Karpas-422 (cell line): ENCODE data around the gene OR4B1. TPM values are rescaled to one million over a fixed set of nuclear protein-coding genes. Genes with fewer than 3 reads are reported as not detected.
A peak's percentile ranks its signal among the peaks of the same experiment; 100 is the strongest.

Experiments used
- DNase-seq: peaks from one replicate; pipeline ENCODE4 v3.0.0-alpha.2; 2015
- H2AFZ ChIP-seq: fragments of 200-600 bp; sonication (generic); 2 replicates; pipeline ENCODE4 v1.6.1; 2014; ENCODE audit warnings: antibody characterized with exemption, low read length, mixed read lengths
- H3K27ac ChIP-seq: fragments of 200-600 bp; sonication (generic); 2 replicates; pipeline ENCODE4 v1.5.1; 2014; ENCODE audit warnings: mild to moderate bottlenecking, low read length, moderate library complexity
- H3K27me3 ChIP-seq: fragments of 200-600 bp; sonication (generic); 2 replicates; pipeline ENCODE4 v1.6.1; 2014; ENCODE audit warnings: low read length, mixed read lengths
- H3K36me3 ChIP-seq: fragments of 200-600 bp; sonication (generic); 2 replicates; pipeline ENCODE4 v1.6.1; 2014; ENCODE audit warnings: low read length, mixed read lengths; ENCODE audit not compliant: insufficient read depth
- H3K4me1 ChIP-seq: fragments of 200-600 bp; sonication (generic); 2 replicates; pipeline ENCODE4 v1.6.1; 2014; ENCODE audit warnings: mild to moderate bottlenecking, low read length, mixed read lengths
- H3K4me2 ChIP-seq: fragments of 200-600 bp; sonication (generic); 2 replicates; pipeline ENCODE4 v1.6.1; 2014; ENCODE audit warnings: low read length, low read depth, mild to moderate bottlenecking; ENCODE audit not compliant: poor library complexity, severe bottlenecking
- H3K4me3 ChIP-seq: fragments of 200-600 bp; sonication (generic); 2 replicates; pipeline ENCODE4 v1.5.1; 2014; ENCODE audit warnings: mild to moderate bottlenecking, antibody characterized with exemption, low read length, mixed read lengths
- H3K79me2 ChIP-seq: fragments of 200-600 bp; sonication (generic); 2 replicates; pipeline ENCODE4 v1.6.1; 2014; ENCODE audit warnings: mild to moderate bottlenecking, low read length, mixed read lengths
- H3K9ac ChIP-seq: fragments of 200-600 bp; sonication (generic); 2 replicates; pipeline ENCODE4 v1.6.0; 2014; ENCODE audit warnings: low read length
- H3K9me2 ChIP-seq: fragments of 200-600 bp; sonication (generic), shearing (Covaris generic); replicated peaks from 2 replicates; pipeline ENCODE4 v1.6.0; 2014; ENCODE audit warnings: mild to moderate bottlenecking, low read length, moderate library complexity; ENCODE audit not compliant: insufficient read depth
- H3K9me3 ChIP-seq: fragments of 300-700, 200-600 bp; sonication (generic); 2 replicates; pipeline ENCODE4 v1.6.1; 2014; ENCODE audit warnings: low read length, mixed read lengths
- H4K20me1 ChIP-seq: fragments of 200-600 bp; sonication (generic); 2 replicates; pipeline ENCODE4 v1.6.1; 2014; ENCODE audit warnings: mild to moderate bottlenecking, antibody characterized with exemption, low read length, low read depth; ENCODE audit not compliant: insufficient read depth
- total RNA-seq: library from RNA; depleted of rRNA; stranded (reverse); fragments of >200 nt; shearing (Covaris generic); gene quantifications from 2 replicates; pipeline ENCODE4 v1.2.3, GENCODE V29; 2014; ENCODE audit warnings: low replicate concordance; rRNA removed

OR4B1 gene, protein sequence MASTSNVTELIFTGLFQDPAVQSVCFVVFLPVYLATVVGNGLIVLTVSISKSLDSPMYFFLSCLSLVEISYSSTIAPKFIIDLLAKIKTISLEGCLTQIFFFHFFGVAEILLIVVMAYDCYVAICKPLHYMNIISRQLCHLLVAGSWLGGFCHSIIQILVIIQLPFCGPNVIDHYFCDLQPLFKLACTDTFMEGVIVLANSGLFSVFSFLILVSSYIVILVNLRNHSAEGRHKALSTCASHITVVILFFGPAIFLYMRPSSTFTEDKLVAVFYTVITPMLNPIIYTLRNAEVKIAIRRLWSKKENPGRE
- total RNA-seq = not detected in 2 replicates

DNA sequence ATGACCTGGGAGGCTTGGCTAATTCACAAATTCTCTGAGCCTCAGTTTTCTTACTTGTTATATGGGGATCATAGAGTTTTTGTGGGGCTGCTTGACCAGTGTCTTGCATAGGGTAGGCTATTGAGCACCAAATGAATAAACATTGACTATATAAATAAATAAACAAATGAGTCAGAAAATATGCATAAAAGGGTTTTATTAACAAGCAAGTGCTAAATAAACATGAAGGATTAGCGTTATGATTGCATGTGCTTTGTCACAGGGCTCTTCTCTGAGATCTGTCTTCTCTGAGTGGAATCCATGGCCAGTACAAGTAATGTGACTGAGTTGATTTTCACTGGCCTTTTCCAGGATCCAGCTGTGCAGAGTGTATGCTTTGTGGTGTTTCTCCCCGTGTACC, at the start of gene OR4B1:
Gene OR4B1 (plus strand): TSS at position 301 of the 400 bp plus-strand sequence. CDS start 0 bp downstream, at position 301.
- no peak within 1 kb of the TSS for H3K4me2 ChIP-seq
- no peak for DNase-seq
- H2AFZ ChIP-seq = no peak within 1 kb of the TSS
- H3K9ac ChIP-seq = no peak within 1 kb of the TSS
- no peak within 1 kb of the TSS for H3K4me3 ChIP-seq
- H3K27ac ChIP-seq = no peak within 1 kb of the TSS
- no peaks in the 10 kb centered on the region for H3K27me3 ChIP-seq
- no peaks in the 10 kb centered on the region for H3K9me3 ChIP-seq
- H4K20me1 ChIP-seq = no peaks in the 10 kb centered on the region
- H3K36me3 ChIP-seq = no peaks in the 10 kb centered on the region
- H3K79me2 ChIP-seq = no peaks in the 10 kb centered on the region
- H3K9me2 ChIP-seq = no peaks in the 10 kb centered on the region
- H3K4me1 ChIP-seq = peaks cover 9% of the 10 kb centered on the region

DNA sequence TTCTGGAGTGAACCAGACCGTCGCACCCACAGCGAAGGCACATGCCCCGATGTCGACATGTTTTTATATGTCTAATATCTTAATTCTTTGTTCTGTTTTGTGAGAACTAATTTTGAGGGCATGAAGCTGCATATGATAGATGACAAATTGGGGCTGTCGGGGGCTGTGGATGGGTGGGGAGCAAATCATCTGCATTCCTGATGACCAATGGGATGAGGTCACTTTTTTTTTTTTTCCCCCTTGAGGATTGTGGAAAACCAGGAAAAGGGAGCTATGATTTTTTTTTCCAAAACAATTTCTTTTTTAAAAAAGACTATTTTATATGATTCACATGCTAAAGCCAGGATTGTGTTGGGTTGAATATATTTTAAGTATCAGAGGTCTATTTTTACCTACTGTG, 49.2 kb upstream of the OR4B1 start:
- no peaks in the 10 kb centered on the region for H3K9me3 ChIP-seq
- peaks cover 2% of the 10 kb centered on the region; the same call in 1 of the 2 replicates for H3K4me1 ChIP-seq
- no peak overlapping the region for H3K4me3 ChIP-seq
- no peaks in the 10 kb centered on the region for H3K27me3 ChIP-seq
- H3K36me3 ChIP-seq = peaks cover 47% of the 10 kb centered on the region
- no peak overlapping the region for H3K27ac ChIP-seq
- H3K9me2 ChIP-seq = no peaks in the 10 kb centered on the region
- no peaks in the 10 kb centered on the region for H4K20me1 ChIP-seq
- H3K4me2 ChIP-seq = no peak overlapping the region
- no peak for DNase-seq
- H3K9ac ChIP-seq = no peak overlapping the region
- H3K79me2 ChIP-seq = no peaks in the 10 kb centered on the region
- H2AFZ ChIP-seq = no peak overlapping the region

DNA sequence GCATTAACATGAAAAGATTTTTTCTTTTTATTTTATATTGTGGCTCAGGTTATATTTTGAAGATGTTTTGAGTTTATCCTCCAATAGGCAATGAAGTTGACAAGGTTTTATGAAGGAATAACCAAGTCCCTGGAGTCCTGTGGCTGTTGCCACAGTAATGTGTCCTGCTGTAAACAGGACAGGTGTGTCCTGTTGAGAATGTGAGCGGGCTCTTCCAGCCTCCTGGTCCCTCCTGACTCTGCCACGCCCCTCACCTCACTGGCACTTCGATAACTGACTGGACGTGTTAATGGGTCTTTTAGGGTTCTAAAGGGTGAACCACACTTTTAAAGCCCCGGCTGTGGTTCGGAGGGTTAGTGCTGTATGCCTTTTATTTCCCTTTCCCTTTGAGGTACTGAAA, 47.8 kb upstream of the OR4B1 start:
- Histone ChIP-seq H3K9me2 (no peaks in the 10 kb centered on the region), H3K4me3 (no peak overlapping the region), H3K9ac (no peak overlapping the region), H3K27me3 (no peaks in the 10 kb centered on the region), H3K36me3 (peaks cover 45% of the 10 kb centered on the region), H3K4me2 (no peak overlapping the region), H2AFZ (no peak overlapping the region), H4K20me1 (no peaks in the 10 kb centered on the region), H3K4me1 (no peaks in the 10 kb centered on the region), H3K27ac (no peak overlapping the region), H3K9me3 (no peaks in the 10 kb centered on the region), H3K79me2 (no peaks in the 10 kb centered on the region)
- DNase-seq = no peak

DNA sequence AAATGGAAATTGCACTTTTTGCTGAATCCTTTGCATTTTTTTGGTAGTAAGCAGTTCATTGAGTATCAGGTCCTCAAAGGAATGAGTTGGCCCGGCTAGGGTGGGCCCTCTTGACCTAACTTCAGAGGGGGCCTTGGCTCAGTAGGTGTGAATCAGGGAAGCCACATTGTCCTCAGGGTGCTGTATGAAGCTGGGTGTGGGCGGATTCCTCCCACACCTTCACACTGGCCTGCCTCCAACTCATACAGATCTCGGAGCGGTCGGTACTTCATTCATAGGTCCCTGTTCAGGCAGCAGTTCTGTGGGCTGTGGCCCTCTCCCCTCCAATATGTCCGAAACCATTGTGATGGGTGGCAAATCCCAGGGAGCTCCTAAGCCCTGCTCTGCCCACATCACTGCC, 47.4 kb upstream of the OR4B1 start:
- Histone ChIP-seq H3K27ac (no peak overlapping the region), H3K9me3 (no peaks in the 10 kb centered on the region), H3K9ac (no peak overlapping the region), H3K4me1 (no peaks in the 10 kb centered on the region), H3K4me3 (no peak overlapping the region), H3K36me3 (peaks cover 41% of the 10 kb centered on the region), H4K20me1 (no peaks in the 10 kb centered on the region), H3K79me2 (no peaks in the 10 kb centered on the region), H3K4me2 (no peak overlapping the region), H3K27me3 (no peaks in the 10 kb centered on the region), H2AFZ (no peak overlapping the region), H3K9me2 (no peaks in the 10 kb centered on the region)
- DNase-seq = no peak

DNA sequence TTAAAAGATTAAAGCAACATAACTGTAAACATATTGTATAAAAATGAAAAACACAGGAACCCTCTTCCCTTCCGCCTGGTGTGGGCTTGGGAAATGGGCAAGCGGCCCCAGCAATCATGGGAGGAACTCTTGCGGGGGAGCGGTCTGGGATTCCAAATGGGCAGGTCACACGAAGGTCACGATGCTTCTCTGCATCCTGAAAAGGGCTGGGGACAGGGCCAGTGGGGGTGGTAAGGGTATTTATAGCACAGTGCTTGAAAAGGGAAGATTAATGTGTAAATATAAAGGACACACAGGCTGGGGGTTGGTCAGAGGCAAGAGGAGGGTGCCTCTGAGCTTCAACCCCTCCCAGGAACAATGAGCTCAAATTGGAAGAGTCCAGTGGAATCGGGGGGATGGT, 46.9 kb upstream of the OR4B1 start:
- Histone ChIP-seq H3K9me2 (no peaks in the 10 kb centered on the region), H3K4me3 (no peak overlapping the region), H3K4me1 (no peaks in the 10 kb centered on the region), H4K20me1 (no peaks in the 10 kb centered on the region), H3K9ac (no peak overlapping the region), H3K9me3 (no peaks in the 10 kb centered on the region), H3K79me2 (no peaks in the 10 kb centered on the region), H3K27me3 (no peaks in the 10 kb centered on the region), H2AFZ (no peak overlapping the region), H3K4me2 (no peak overlapping the region), H3K27ac (no peak overlapping the region), H3K36me3 (peaks cover 40% of the 10 kb centered on the region)
- no peak for DNase-seq

GRCh38 chr11:48170241-48171233, 46.1 kb upstream of the OR4B1 start:
- no peak overlapping the region for H3K4me3 ChIP-seq
- H3K9me3 ChIP-seq = no peaks in the 10 kb centered on the region
- H2AFZ ChIP-seq = no peak overlapping the region
- no peaks in the 10 kb centered on the region for H3K27me3 ChIP-seq
- H3K9ac ChIP-seq = no peak overlapping the region
- H3K4me1 ChIP-seq = no peaks in the 10 kb centered on the region
- no peaks in the 10 kb centered on the region for H3K9me2 ChIP-seq
- no peak for DNase-seq
- no peaks in the 10 kb centered on the region for H4K20me1 ChIP-seq
- no peak overlapping the region for H3K4me2 ChIP-seq
- H3K27ac ChIP-seq = no peak overlapping the region
- no peaks in the 10 kb centered on the region for H3K79me2 ChIP-seq
- H3K36me3 ChIP-seq = peaks cover 40% of the 10 kb centered on the region

DNA sequence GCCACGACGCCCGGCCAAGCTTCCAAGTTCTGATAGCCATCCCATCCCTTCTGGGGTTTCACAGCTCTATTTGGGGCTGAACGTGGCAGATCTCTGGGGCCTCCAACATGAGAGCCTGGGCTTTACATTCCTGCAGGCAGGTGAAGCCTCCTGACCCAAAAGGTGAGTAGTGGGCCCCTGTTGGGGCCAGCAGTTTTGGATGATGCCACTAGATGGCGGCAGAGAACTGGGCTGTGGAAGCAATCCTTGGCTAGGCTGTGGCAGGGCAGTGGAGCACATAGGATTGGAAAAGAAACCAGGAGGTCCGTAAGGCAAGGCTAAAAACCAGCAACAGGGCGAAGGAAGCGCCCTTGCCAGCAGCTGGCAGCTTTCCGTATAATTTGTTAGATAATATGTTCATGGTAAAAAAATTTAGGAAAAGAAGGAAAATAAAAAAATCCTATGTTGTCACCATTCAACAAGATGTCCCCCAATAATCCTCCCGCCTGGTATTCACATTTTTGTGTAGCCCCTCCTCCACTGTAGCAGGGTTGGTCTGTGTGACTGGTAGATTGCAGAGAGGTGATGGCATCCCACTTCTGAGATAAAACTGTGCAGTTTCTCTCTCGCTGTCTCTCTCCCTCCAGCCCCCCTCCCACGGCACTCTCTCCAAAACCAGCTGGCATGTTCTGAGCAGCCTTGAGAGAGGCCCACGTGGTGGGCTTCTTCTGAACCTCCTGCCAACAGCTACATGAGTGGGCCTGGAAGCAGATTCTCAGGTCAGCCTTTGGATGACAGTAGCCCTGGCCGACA, 43.6 kb upstream of the OR4B1 start:
- no peak overlapping the region for H3K9ac ChIP-seq
- H3K79me2 ChIP-seq = no peaks in the 10 kb centered on the region
- peaks cover 24% of the 10 kb centered on the region for H3K36me3 ChIP-seq
- no peaks in the 10 kb centered on the region for H4K20me1 ChIP-seq
- no peak overlapping the region for H2AFZ ChIP-seq
- H3K9me3 ChIP-seq = no peaks in the 10 kb centered on the region
- no peaks in the 10 kb centered on the region for H3K27me3 ChIP-seq
- H3K4me3 ChIP-seq = no peak overlapping the region
- no peaks in the 10 kb centered on the region for H3K4me1 ChIP-seq
- H3K27ac ChIP-seq = no peak overlapping the region
- H3K4me2 ChIP-seq = no peak overlapping the region
- H3K9me2 ChIP-seq = no peaks in the 10 kb centered on the region
- peak; percentile 86 for DNase-seq
